ENCODE measurements around the gene BAZ1A.
"Not testable (repeated sequence)": the region's sequence is repeated elsewhere in the genome, so short reads cannot be mapped to it uniquely, and the experiment has no call there.

The BAZ1A gene

GRCh38 chr14:34857689-34858449 is 17.3 kb downstream of the BAZ1A start:
- no peak for DNase-seq

- DNase-seq = no peak
Measured at GRCh38 chr14:34853041-34853440, 22.1 kb downstream of the BAZ1A start.

DNA sequence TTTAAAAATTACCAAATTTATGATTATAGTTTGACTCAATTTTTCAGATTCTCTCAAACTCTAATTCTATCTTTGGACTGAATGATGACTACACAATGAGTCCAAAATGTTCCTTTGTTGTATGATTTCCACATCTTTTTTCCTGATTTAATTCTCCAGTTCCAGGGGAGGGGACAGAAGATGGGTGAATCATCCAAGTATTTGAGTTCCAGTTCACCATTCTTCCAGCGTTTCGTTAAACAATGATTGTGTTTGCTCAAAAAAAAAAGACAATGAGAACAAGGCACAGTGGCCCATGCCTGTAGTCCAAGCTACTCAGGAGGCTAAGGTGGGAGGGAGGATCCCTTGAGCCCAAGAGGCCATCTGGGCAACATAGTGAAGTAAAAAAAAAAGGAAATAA is 23.8 kb downstream of the BAZ1A start:
- DNase-seq = no peak

DNA sequence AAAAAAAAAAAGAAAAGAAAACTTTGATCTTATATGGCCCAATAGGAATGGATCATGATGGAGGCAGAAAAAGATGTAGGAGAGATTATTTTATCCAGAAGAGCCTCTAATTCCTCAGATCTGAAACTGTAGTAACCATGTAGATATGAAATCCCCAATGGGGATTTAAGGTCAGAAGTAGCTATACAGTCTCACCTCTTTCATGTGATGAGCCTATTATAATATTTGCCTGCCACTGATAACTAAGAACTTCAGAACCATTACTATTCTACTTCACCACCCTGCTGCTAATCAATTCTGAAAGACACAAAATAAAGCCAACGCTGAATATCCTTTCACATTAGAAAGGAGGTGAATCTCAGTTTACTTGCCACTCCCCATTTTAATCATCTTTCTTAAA is 29.3 kb downstream of the BAZ1A start:
- no peak for DNase-seq

DNA sequence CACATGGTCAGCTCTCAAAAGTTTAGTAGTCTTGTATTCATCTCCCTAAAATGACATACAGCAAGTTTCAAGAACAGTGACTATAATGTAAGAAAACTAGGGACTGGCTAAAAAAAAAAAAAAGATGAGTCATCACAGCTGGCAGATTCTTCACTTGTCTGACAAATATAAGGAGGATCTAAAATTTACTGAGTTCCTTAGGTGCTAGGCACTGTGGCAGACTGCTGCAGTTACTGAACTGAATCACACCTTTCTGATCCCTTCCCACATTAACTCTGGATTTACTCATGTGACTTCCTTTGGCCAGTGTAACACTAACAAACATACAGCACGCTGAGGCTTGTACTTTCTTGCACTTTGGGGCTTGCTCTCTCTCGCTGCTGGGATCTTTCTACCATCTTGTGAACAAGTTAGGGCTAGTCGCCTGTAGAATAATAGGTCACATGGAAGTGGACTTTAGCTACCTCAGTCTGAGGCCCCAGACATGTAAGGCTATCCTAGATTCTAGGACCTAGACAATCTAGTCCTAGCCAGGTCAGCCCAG is 32.1 kb downstream of the BAZ1A start:
- DNase-seq = no peak

DNA sequence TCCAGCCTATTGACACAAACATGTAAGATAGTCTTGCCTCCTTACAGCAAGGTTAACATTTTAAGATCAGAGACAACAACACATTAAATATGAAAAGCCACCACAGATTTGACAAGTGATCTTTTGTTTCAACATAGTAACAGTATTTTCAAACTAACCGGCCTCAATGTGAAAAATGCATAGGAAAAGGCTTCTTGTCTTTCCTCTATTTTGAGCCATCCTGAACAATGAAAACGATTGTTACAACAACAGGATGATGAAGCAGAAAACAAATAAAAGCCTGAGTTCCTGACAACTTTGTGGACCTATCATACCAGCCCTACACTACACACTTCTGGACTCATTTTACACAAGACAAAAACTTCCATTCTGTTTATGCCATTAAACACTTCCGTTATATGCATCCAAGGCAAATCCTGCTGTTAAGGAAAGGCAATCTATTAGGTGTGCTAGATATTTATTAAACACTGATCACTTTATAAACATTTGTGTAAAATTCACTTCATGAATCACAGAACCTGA is 37.3 kb downstream of the BAZ1A start:
- DNase-seq = no peak

- DNase-seq = no peak
Measured at GRCh38 chr14:34835312-34835711, 39.8 kb downstream of the BAZ1A start.

GRCh38 chr14:34833549-34834523 is 41.3 kb downstream of the BAZ1A start:
- DNase-seq = no peak

DNA sequence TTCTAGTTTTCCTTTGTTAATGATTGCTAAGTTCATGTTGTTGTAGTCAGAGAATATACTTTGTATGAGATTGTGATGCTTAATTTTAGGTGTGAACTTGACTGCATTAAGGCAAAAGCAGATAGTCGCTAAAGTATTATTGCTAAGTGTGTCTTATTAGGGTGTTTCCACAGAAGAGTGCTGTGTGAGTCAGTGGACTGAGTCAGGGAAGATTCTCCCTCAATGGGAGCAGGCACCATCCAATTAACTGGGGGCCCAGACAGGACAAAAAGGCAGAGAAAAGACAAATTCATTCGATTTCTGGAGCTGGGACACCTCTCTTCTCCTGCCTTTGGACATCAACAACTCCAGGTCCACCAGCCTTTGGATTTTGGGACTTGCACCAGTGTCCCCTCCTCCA is 48.5 kb downstream of the BAZ1A start:
- no peak for DNase-seq

DNA sequence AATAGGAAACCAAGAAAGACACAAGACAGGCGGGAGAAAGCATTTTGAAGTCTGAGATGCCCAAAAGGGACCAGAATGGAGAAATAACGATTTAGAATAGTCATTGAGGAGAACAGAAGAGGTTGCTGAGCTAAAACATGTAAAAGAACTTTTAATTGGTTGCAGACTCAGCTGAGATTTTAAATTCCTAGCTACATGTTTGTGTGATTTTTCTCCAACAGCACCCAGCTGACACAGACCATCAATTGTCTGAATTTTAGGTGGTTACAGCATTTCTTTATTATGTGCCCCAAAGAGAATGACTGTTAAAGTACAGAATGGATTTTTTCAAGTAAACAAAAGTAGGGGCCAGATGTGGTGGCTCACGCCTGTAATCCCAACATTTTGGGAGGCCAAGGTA is 50.3 kb downstream of the BAZ1A start:
- DNase-seq = no peak

DNA sequence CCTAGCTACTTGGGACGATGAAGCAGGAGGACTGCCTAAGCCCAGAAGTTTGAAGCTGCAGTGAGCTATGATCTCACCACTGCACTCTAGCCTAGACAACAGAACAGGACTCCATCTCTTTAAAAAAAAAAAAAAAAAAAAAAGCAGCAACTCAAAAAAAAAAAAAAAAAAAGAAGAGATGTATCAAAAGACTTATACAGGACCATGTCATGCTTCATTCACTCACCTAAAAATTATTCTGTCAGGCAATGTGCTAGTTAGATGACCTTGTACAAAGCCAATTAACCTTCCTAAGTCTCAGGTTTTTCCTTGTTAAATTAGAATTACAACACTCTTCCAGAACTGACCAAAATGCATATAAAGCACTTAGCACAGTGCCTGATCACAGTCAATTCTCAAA is 50.9 kb downstream of the BAZ1A start:
- no peak for DNase-seq

GRCh38 chr14:34817768-34818167 is 57.4 kb downstream of the BAZ1A start:
- no peak for DNase-seq

- no peak for DNase-seq
Measured at GRCh38 chr14:34810028-34810427, 65.1 kb downstream of the BAZ1A start.

DNA sequence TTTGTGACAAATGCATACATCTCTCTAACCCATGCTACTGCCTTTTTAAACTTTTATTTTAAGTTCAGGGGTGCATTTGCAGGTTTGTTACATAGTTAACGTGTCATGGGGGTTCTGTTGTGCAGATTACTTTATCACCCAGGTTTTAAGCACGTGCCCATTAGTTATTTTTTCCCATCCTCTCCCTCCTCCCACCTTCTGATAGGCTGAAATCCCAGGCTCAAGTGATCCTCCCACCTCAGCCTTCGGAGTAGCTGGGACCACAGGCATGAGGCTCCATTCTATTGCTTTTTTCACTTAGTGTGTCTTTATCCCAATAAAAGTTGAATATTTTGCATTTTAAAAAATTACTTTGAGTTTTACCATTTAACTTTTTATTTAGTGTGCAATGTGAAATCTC is 68.9 kb downstream of the BAZ1A start:
- DNase-seq = no peak

- DNase-seq = no peak
Measured at GRCh38 chr14:34804933-34805332, 70.2 kb downstream of the BAZ1A start.

- not testable (repeated sequence) for DNase-seq
Measured at GRCh38 chr14:34798861-34799260, 76.3 kb downstream of the BAZ1A start.

- DNase-seq = no peak
Measured at GRCh38 chr14:34797747-34798583, 77.2 kb downstream of the BAZ1A start.

DNA sequence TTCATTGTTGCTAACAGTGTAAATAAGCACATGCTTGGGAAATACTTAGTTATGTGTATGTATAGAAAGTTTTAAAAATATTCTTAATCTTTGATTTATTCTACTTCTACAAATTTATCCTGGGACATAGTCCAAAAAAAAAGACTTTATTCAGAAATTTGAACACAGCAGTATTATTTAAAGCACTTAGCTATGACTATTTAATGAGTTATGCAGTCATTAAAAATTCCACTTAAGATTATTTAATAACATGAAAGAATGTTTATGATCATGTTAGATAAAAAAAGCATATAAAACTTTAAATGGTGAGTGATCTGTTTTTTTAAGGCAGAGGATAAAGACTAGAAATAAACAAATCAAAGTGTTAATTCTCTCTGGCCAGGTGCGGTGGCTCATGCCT is 78.3 kb downstream of the BAZ1A start:
- DNase-seq = no peak

GRCh38 chr14:34794941-34795340 is 80.2 kb downstream of the BAZ1A start:
- DNase-seq = no peak

GRCh38 chr14:34794217-34794616 is 80.9 kb downstream of the BAZ1A start:
- no peak for DNase-seq

DNA sequence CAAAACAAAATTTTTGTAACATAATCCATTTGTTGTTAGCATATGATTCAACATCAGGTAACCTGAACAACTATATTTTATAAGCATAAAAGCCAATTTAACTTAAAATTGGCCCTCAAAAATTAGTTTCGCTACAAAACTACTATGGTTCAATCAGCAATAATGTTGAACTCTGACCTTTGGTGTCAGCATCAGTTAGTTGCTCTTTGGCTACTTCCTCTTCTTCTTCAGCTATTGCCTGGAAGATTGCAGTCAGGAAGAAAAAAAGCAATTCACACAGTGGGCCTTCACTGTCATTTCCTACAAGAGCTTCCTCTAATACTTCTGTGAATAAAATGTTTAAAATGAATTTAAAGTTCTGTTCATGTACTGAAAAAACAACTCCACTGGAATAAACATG is 82.6 kb downstream of the BAZ1A start:
- DNase-seq = no peak

GRCh38 chr14:34785223-34786006 is 89.7 kb downstream of the BAZ1A start:
- no peak for DNase-seq

Data from NCI-H1092 (cell line).